ENCODE measurements around the gene ADRA2C. TPM values are rescaled to one million over a fixed set of nuclear protein-coding genes. Genes with fewer than 3 reads are reported as not detected.

ADRA2C gene
- total RNA-seq, 1 experiment from 2014 or later, result 28.1 TPM

DNA sequence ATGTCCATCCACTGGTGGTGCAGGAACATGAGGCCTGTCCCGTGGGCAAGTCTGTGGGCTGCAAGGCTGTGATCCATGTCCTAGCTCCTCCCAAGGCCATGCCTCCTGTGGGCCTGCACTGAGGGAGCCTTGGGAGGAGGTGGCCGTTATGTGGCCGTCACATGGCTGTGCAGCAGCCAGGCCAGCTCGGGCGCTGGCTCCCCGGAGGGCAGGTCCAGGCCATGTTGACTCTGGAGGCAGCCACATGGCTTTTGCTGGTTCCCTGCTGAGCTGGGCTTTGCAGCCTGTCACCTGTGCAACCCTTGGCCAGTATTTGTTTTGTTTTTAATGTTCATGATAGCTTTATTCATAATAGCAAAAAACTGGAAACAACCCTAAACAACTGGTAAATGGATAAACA lies 13.3 kb downstream of the ADRA2C start:
- DNase-seq (ENCODE audit: low read depth, low spot score) (no peak), ATAC-seq (no peak)
- H3K4me3 ChIP-seq (replicated peaks in 1 of 2; ENCODE audit: low read depth in 1 of 2, low read length in 2 of 2), result no peak overlapping the region
- H3K27me3 ChIP-seq (ENCODE audit: insufficient read depth, low read length), result no peaks in the 10 kb centered on the region
- no peaks in the 10 kb centered on the region for H3K9me2 ChIP-seq (ENCODE audit: insufficient read depth)
- no peak overlapping the region for H3K9ac ChIP-seq (ENCODE audit: low read length)
- RAD21 ChIA-PET (ENCODE audit: low non-redundant PET in 1 of 2, low total read pairs in 2 of 2, uncharacterized antibody in 2 of 2, unreplicated experiment in 2 of 2), result no interaction called here
- H3K27ac ChIP-seq (ENCODE audit: low read depth, low read length), result no peak overlapping the region
- no peak overlapping the region for H2AFZ ChIP-seq (ENCODE audit: low read depth, low read length, poor library complexity, severe bottlenecking)
- no TSS peak for BruUV-seq (replicated peaks)
- peaks cover 41 to 43% of the 10 kb centered on the region in 2 experiments for H3K4me1 ChIP-seq (ENCODE audit: control insufficient read depth in 1 of 2, insufficient read depth in 2 of 2, low read length in 2 of 2)
- no peak overlapping the region for H3K4me2 ChIP-seq (ENCODE audit: low read length)
- TF ChIP-seq JUND (IDR thresholded peaks at IDR 0.05) (no peak), POLR2A (IDR thresholded peaks at IDR 0.05; ENCODE audit: borderline replicate concordance, extremely low read depth, insufficient read depth, insufficient read length) (no peak), FOSL1 (IDR thresholded peaks at IDR 0.05; ENCODE audit: low read depth) (no peak), SIN3A (IDR thresholded peaks at IDR 0.05; ENCODE audit: low read depth) (no peak), YY1 (IDR thresholded peaks at IDR 0.05; ENCODE audit: extremely low read depth, insufficient replicate concordance, low read depth, low read length) (no peak)
- TF ChIP-seq, protein P1, sequence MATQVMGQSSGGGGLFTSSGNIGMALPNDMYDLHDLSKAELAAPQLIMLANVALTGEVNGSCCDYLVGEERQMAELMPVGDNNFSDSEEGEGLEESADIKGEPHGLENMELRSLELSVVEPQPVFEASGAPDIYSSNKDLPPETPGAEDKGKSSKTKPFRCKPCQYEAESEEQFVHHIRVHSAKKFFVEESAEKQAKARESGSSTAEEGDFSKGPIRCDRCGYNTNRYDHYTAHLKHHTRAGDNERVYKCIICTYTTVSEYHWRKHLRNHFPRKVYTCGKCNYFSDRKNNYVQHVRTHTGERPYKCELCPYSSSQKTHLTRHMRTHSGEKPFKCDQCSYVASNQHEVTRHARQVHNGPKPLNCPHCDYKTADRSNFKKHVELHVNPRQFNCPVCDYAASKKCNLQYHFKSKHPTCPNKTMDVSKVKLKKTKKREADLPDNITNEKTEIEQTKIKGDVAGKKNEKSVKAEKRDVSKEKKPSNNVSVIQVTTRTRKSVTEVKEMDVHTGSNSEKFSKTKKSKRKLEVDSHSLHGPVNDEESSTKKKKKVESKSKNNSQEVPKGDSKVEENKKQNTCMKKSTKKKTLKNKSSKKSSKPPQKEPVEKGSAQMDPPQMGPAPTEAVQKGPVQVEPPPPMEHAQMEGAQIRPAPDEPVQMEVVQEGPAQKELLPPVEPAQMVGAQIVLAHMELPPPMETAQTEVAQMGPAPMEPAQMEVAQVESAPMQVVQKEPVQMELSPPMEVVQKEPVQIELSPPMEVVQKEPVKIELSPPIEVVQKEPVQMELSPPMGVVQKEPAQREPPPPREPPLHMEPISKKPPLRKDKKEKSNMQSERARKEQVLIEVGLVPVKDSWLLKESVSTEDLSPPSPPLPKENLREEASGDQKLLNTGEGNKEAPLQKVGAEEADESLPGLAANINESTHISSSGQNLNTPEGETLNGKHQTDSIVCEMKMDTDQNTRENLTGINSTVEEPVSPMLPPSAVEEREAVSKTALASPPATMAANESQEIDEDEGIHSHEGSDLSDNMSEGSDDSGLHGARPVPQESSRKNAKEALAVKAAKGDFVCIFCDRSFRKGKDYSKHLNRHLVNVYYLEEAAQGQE (IDR thresholded peaks at IDR 0.05; ENCODE audit: low read depth), result no peak
- TF ChIP-seq, protein P2, sequence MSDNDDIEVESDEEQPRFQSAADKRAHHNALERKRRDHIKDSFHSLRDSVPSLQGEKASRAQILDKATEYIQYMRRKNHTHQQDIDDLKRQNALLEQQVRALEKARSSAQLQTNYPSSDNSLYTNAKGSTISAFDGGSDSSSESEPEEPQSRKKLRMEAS (IDR thresholded peaks at IDR 0.05), result no peak
- POLR2A ChIA-PET, result no interaction called here
- H3K36me3 ChIP-seq (ENCODE audit: control insufficient read depth in 1 of 2, insufficient read depth in 2 of 2, low read length in 2 of 2), result no peaks in the 10 kb centered on the region
- intact Hi-C loops (cut with micrococcal nuclease), result no loop called here
- CTCF ChIA-PET, result no interaction called here
- H3K9me3 ChIP-seq (ENCODE audit: control insufficient read depth in 1 of 2, insufficient read depth in 1 of 2, low read depth in 1 of 2, low read length in 2 of 2), result no peaks in the 10 kb centered on the region
- H3K79me2 ChIP-seq (ENCODE audit: insufficient read depth, low read length), result no peaks in the 10 kb centered on the region
- no peaks in the 10 kb centered on the region for H4K20me1 ChIP-seq (ENCODE audit: insufficient read depth)

All from HCT116 (cell line).